Measurements from ENCODE around the gene HS1BP3. TPM values are rescaled to one million over a fixed set of nuclear protein-coding genes. Genes with fewer than 3 reads are reported as not detected.

HS1BP3 gene
- total RNA-seq, 2 experiments from 2014 or later, result 8.8 to 10.1 TPM

GRCh38 chr2:20609995-20610357 is 40.9 kb downstream of the HS1BP3 start:
- no peaks in the 10 kb centered on the region for H3K27me3 ChIP-seq (ENCODE audit: control insufficient read depth in 1 of 2, insufficient read depth in 2 of 2, low read length in 2 of 2)
- no peaks in the 10 kb centered on the region for H3K36me3 ChIP-seq (ENCODE audit: insufficient read depth, low read length)
- Mint-ChIP-seq H3K36me3 (ENCODE audit: low read depth) (peaks cover 5% of the 10 kb centered on the region), H3K27ac (no peak overlapping the region), H3K4me1 (ENCODE audit: low read depth) (no peaks in the 10 kb centered on the region), H3K4me3 (no peak overlapping the region), H3K9me3 (peaks cover 3% of the 10 kb centered on the region), H3K27me3 (no peaks in the 10 kb centered on the region)
- no peak overlapping the region for H3K4me3 ChIP-seq (ENCODE audit: low read length)
- ChIA-PET CTCF (no interaction called here), POLR2A (no interaction called here)
- no peak for ATAC-seq (ENCODE audit: poor library complexity)
- H3K9me3 ChIP-seq (ENCODE audit: control insufficient read depth in 1 of 2, insufficient read depth in 1 of 2, low read length in 2 of 2), result peaks cover 0 to 8% of the 10 kb centered on the region in 2 experiments
- intact Hi-C loops (cut with DNase I, micrococcal nuclease), result no loop called here
- H3K4me1 ChIP-seq (ENCODE audit: insufficient read depth, low read length), result no peaks in the 10 kb centered on the region
- no peak overlapping the region for H3K27ac ChIP-seq (ENCODE audit: low read depth in 1 of 2, low read length in 2 of 2)
- TF ChIP-seq, protein P1, sequence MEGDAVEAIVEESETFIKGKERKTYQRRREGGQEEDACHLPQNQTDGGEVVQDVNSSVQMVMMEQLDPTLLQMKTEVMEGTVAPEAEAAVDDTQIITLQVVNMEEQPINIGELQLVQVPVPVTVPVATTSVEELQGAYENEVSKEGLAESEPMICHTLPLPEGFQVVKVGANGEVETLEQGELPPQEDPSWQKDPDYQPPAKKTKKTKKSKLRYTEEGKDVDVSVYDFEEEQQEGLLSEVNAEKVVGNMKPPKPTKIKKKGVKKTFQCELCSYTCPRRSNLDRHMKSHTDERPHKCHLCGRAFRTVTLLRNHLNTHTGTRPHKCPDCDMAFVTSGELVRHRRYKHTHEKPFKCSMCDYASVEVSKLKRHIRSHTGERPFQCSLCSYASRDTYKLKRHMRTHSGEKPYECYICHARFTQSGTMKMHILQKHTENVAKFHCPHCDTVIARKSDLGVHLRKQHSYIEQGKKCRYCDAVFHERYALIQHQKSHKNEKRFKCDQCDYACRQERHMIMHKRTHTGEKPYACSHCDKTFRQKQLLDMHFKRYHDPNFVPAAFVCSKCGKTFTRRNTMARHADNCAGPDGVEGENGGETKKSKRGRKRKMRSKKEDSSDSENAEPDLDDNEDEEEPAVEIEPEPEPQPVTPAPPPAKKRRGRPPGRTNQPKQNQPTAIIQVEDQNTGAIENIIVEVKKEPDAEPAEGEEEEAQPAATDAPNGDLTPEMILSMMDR (IDR thresholded peaks at IDR 0.05), result no peak
- no peak for DNase-seq

GRCh38 chr2:20609349-20609994 is 41.4 kb downstream of the HS1BP3 start:
- Histone ChIP-seq H3K27ac (ENCODE audit: low read depth in 1 of 2, low read length in 2 of 2) (no peak overlapping the region), H3K9me3 (ENCODE audit: control insufficient read depth in 1 of 2, insufficient read depth in 1 of 2, low read length in 2 of 2) (peaks cover 0 to 8% of the 10 kb centered on the region in 2 experiments), H3K4me1 (ENCODE audit: insufficient read depth, low read length) (no peaks in the 10 kb centered on the region), H3K36me3 (ENCODE audit: insufficient read depth, low read length) (no peaks in the 10 kb centered on the region), H3K27me3 (ENCODE audit: control insufficient read depth in 1 of 2, insufficient read depth in 2 of 2, low read length in 2 of 2) (no peaks in the 10 kb centered on the region), H3K4me3 (ENCODE audit: low read length) (no peak overlapping the region)
- Mint-ChIP-seq H3K36me3 (ENCODE audit: low read depth) (peaks cover 5% of the 10 kb centered on the region), H3K4me1 (ENCODE audit: low read depth) (no peaks in the 10 kb centered on the region), H3K27me3 (no peaks in the 10 kb centered on the region), H3K27ac (no peak overlapping the region), H3K4me3 (no peak overlapping the region), H3K9me3 (peaks cover 3% of the 10 kb centered on the region)
- ATAC-seq (ENCODE audit: poor library complexity), result no peak
- ChIA-PET POLR2A (no interaction called here), CTCF (no interaction called here)
- DNase-seq, result no peak
- TF ChIP-seq, protein P1 (IDR thresholded peaks at IDR 0.05), result no peak
- intact Hi-C loops (cut with DNase I, micrococcal nuclease), result no loop called here

DNA sequence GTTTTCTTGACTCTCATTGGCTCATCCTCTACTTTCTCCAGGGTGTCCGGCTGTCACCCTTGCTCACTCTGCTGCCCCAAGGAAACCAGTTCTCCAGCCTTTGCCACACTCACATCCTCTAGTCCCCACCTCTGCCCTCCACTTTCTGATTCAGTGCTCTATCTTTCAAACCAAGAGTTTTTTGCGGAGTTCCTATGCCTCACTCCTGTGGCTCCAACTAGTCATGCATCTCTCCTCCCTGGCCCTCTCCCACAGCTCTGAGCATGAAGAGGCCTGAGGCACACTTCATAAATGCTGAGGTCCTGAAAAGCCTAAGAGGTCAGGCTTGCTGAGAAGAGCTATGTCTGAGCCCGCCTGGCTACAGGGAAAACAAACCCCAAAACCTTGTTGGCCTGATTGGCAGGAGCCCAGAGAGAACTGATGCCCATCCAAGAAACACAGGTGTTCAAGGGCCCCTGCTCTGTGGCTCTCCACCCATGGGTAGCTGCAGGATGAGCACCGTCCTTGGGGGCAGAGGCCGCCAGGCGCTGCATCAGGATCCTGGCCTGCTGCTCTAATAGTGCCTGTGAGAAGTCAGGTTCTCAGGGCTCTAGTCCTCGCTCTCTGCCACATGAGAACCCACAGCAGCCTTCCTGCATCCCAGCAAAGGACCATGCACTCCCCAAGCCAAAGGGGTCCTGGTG is 42.1 kb downstream of the HS1BP3 start:
- Mint-ChIP-seq H3K4me3 (no peak overlapping the region), H3K4me1 (ENCODE audit: low read depth) (no peaks in the 10 kb centered on the region), H3K27ac (no peak overlapping the region), H3K36me3 (ENCODE audit: low read depth) (peaks cover 5% of the 10 kb centered on the region), H3K9me3 (peaks cover 3% of the 10 kb centered on the region), H3K27me3 (no peaks in the 10 kb centered on the region)
- no peak for DNase-seq
- H3K27ac ChIP-seq (ENCODE audit: low read depth in 1 of 2, low read length in 2 of 2), result no peak overlapping the region
- TF ChIP-seq, protein P1 (IDR thresholded peaks at IDR 0.05), result no peak
- no peak for ATAC-seq (ENCODE audit: poor library complexity)
- intact Hi-C loops (cut with DNase I, micrococcal nuclease), result no loop called here
- ChIA-PET CTCF (no interaction called here), POLR2A (interaction anchor here (0.7 kb wide), 1 partner anchor 40 kb away, joined by 3 read pairs; no protein-coding TSS in a partner anchor)
- peaks cover 0 to 8% of the 10 kb centered on the region in 2 experiments for H3K9me3 ChIP-seq (ENCODE audit: control insufficient read depth in 1 of 2, insufficient read depth in 1 of 2, low read length in 2 of 2)
- no peak overlapping the region for H3K4me3 ChIP-seq (ENCODE audit: low read length)
- H3K27me3 ChIP-seq (ENCODE audit: control insufficient read depth in 1 of 2, insufficient read depth in 2 of 2, low read length in 2 of 2), result no peaks in the 10 kb centered on the region
- H3K36me3 ChIP-seq (ENCODE audit: insufficient read depth, low read length), result no peaks in the 10 kb centered on the region
- no peaks in the 10 kb centered on the region for H3K4me1 ChIP-seq (ENCODE audit: insufficient read depth, low read length)

Data from CD4-positive, alpha-beta T cell (primary cell).